Measurements from ENCODE around the gene COX8A. TPM values are rescaled to one million over a fixed set of nuclear protein-coding genes. Genes with fewer than 3 reads are reported as not detected.
"Not testable (repeated sequence)": the region's sequence is repeated elsewhere in the genome, so short reads cannot be mapped to it uniquely, and the experiment has no call there.

The COX8A gene
- total RNA-seq, 1 donor: 190 TPM

DNA sequence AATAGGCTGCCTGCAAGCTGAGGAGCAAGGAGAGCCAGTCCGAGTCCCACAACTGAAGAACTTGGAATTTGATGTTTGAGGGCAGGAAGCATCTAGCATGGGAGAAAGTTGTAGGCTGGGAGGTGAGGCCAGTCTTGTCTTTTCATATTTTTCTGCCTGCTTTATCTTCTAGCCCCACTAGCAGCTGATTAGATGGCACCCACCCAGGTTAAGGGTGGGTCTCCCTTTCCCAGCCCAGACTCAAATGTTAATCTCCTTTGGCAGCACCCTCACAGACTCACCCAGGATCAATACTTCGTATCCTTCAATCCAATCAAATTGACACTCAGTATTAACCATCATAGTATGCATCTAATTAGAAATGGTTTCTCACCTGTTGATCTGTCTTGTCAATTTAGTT, 5.0 kb upstream of the COX8A start:
- TF ChIP-seq, protein P1, sequence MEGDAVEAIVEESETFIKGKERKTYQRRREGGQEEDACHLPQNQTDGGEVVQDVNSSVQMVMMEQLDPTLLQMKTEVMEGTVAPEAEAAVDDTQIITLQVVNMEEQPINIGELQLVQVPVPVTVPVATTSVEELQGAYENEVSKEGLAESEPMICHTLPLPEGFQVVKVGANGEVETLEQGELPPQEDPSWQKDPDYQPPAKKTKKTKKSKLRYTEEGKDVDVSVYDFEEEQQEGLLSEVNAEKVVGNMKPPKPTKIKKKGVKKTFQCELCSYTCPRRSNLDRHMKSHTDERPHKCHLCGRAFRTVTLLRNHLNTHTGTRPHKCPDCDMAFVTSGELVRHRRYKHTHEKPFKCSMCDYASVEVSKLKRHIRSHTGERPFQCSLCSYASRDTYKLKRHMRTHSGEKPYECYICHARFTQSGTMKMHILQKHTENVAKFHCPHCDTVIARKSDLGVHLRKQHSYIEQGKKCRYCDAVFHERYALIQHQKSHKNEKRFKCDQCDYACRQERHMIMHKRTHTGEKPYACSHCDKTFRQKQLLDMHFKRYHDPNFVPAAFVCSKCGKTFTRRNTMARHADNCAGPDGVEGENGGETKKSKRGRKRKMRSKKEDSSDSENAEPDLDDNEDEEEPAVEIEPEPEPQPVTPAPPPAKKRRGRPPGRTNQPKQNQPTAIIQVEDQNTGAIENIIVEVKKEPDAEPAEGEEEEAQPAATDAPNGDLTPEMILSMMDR (IDR thresholded peaks at IDR 0.05; ENCODE audit: extremely low read depth, low read depth, low read length): no peak
- H3K4me3 ChIP-seq (ENCODE audit: insufficient read depth, low read length): no peak overlapping the region
- H3K9me3 ChIP-seq (ENCODE audit: low read depth, low read length): no peaks in the 10 kb centered on the region
- no peak for DNase-seq (ENCODE audit: insufficient read length, low spot score, missing footprints)
- H3K36me3 ChIP-seq (ENCODE audit: insufficient read depth, low read length): no peaks in the 10 kb centered on the region
- no peaks in the 10 kb centered on the region for H4K20me1 ChIP-seq (ENCODE audit: insufficient read depth, low read length)
- H3K27ac ChIP-seq (ENCODE audit: low read depth, low read length): no peak overlapping the region
- H3K4me1 ChIP-seq (ENCODE audit: insufficient read depth, low read length): no peaks in the 10 kb centered on the region
- peaks cover under 1% of the 10 kb centered on the region for H3K79me2 ChIP-seq (ENCODE audit: insufficient read depth, low read length)
- H3K4me2 ChIP-seq (ENCODE audit: insufficient read depth, low read length): no peak overlapping the region
- H3K27me3 ChIP-seq (ENCODE audit: insufficient read depth, low read length): no peaks in the 10 kb centered on the region
- H2AFZ ChIP-seq (ENCODE audit: low read length): no peak overlapping the region

DNA sequence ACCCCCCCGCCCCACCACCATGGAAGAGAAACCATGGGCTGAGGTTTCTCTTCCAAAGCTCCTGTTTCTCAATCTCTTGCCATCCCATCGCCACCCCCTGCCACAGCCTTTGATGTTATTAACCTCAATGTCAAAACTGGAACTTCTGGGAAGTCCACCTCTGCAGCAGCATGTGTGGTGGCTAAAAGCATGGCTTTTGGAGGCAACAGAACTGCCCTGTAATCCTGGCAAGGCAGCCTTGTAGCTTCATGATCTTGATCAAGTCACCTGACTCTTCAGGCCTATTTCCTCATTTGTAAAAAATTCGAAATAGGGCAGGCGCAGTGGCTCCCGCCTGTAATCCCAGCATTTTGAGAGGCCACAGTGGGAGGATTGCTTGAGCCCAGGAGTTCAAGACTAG, 3.5 kb upstream of the COX8A start:
- Histone ChIP-seq H3K79me2 (ENCODE audit: insufficient read depth, low read length) (peaks cover 15% of the 10 kb centered on the region), H4K20me1 (ENCODE audit: insufficient read depth, low read length) (peaks cover 2% of the 10 kb centered on the region), H3K4me3 (ENCODE audit: insufficient read depth, low read length) (no peak overlapping the region), H3K27me3 (ENCODE audit: insufficient read depth, low read length) (no peaks in the 10 kb centered on the region), H3K4me2 (ENCODE audit: insufficient read depth, low read length) (no peak overlapping the region), H3K9me3 (ENCODE audit: low read depth, low read length) (no peaks in the 10 kb centered on the region), H3K4me1 (ENCODE audit: insufficient read depth, low read length) (peaks cover 7% of the 10 kb centered on the region), H2AFZ (ENCODE audit: low read length) (no peak overlapping the region), H3K36me3 (ENCODE audit: insufficient read depth, low read length) (no peaks in the 10 kb centered on the region), H3K27ac (ENCODE audit: low read depth, low read length) (no peak overlapping the region)
- TF ChIP-seq, protein P1 (IDR thresholded peaks at IDR 0.05; ENCODE audit: extremely low read depth, low read depth, low read length): no peak
- no peak for DNase-seq (ENCODE audit: insufficient read length, low spot score, missing footprints)

DNA sequence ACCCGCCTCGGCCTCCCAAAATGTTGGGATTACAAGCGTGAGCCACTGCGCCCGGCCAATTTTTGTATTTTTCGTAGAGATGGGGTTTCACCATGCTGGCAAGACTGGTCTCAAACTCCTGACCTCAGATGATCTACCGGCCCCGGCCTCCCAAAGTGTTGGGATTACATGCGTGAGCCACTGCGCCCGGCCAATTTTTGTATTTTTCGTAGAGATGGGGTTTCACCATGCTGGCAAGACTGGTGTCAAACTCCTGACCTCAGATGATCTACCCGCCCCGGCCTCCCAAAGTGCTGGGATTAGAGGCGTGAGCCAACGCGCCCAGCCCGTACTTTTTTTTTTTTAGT, 535 bp upstream of the COX8A start:
- H3K4me1 ChIP-seq (ENCODE audit: insufficient read depth, low read length): peaks cover 16% of the 10 kb centered on the region
- not testable (repeated sequence) for DNase-seq (ENCODE audit: insufficient read length, low spot score, missing footprints); H3K9me3 ChIP-seq (ENCODE audit: low read depth, low read length); H2AFZ ChIP-seq (ENCODE audit: low read length); H3K36me3 ChIP-seq (ENCODE audit: insufficient read depth, low read length); H3K27me3 ChIP-seq (ENCODE audit: insufficient read depth, low read length); H3K27ac ChIP-seq (ENCODE audit: low read depth, low read length)
- peaks cover 40% of the 10 kb centered on the region for H3K79me2 ChIP-seq (ENCODE audit: insufficient read depth, low read length)
- peak overlapping the region; percentile 86 for H3K4me2 ChIP-seq (ENCODE audit: insufficient read depth, low read length)
- peaks cover 15% of the 10 kb centered on the region for H4K20me1 ChIP-seq (ENCODE audit: insufficient read depth, low read length)
- H3K4me3 ChIP-seq (ENCODE audit: insufficient read depth, low read length): peak overlapping the region; percentile 39

DNA sequence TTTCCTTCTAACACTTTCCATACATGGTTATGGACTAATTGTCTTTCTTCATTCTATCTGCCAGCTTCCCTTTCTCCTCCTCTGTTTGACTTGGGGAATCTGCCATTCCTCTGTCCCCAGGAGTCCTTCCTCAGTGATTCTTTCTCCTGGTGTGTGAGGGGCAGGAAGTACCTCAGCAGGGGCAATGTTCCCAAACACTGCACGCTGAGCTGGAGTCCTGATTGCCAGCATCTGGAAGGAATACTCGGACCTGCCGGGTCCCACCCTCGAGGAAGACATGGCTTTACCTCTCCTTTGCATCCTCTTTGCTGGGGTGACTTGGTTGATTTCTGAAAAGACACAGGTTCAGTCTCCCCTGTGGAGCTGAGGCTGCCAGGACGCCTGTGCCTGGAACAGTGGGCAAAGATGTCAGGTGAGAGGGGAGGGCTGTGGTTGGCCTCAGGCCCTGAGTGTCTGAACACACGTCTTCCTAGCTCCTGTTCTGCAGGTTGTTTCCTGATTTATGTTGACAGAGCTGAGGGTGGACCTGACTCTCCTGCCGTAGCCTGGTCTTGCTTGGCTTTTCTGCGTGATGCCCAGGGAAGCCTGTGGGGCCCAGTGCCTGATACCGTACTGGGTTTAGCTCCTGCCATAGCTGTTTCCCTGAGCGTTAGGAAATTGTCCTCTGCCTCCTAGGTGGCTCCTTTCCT, 4.3 kb downstream of the COX8A start:
- Histone ChIP-seq H2AFZ (ENCODE audit: low read length) (no peak overlapping the region), H3K9me3 (ENCODE audit: low read depth, low read length) (no peaks in the 10 kb centered on the region), H3K27me3 (ENCODE audit: insufficient read depth, low read length) (no peaks in the 10 kb centered on the region), H3K4me3 (ENCODE audit: insufficient read depth, low read length) (no peak overlapping the region), H4K20me1 (ENCODE audit: insufficient read depth, low read length) (peaks cover 17% of the 10 kb centered on the region), H3K4me1 (ENCODE audit: insufficient read depth, low read length) (peaks cover 16% of the 10 kb centered on the region), H3K27ac (ENCODE audit: low read depth, low read length) (no peak overlapping the region), H3K79me2 (ENCODE audit: insufficient read depth, low read length) (peaks cover 65% of the 10 kb centered on the region), H3K36me3 (ENCODE audit: insufficient read depth, low read length) (peaks cover 10% of the 10 kb centered on the region), H3K4me2 (ENCODE audit: insufficient read depth, low read length) (no peak overlapping the region)
- DNase-seq (ENCODE audit: insufficient read length, low spot score, missing footprints): no peak
- TF ChIP-seq, protein P1 (IDR thresholded peaks at IDR 0.05; ENCODE audit: extremely low read depth, low read depth, low read length): no peak

All from osteoblast (primary cell).